DMS79 treated with DMSO at 0.1 percent for 48 hours (cell line): ENCODE results near the gene AKAP13.

Source experiments
- DNase-seq: peaks from one replicate; lab custom pipeline; 2025; lab: John Stamatoyannopoulos, UW

The AKAP13 gene

GRCh38 chr15:85443593-85444087, 63.2 kb downstream of the AKAP13 start:
- DNase-seq = peak; percentile 5

GRCh38 chr15:85444122-85444745, 63.8 kb downstream of the AKAP13 start:
- no peak for DNase-seq

- no peak for DNase-seq
Measured at GRCh38 chr15:85445361-85445760, 65.0 kb downstream of the AKAP13 start.

- DNase-seq = no peak
Measured at GRCh38 chr15:85451099-85451700, 70.8 kb downstream of the AKAP13 start.

GRCh38 chr15:85452436-85452835, 72.0 kb downstream of the AKAP13 start:
- DNase-seq = no peak

- no peak for DNase-seq
Measured at GRCh38 chr15:85453144-85453872, 72.9 kb downstream of the AKAP13 start.

- DNase-seq = no peak
Measured at GRCh38 chr15:85454403-85454802, 74.0 kb downstream of the AKAP13 start.

- no peak for DNase-seq
Measured at GRCh38 chr15:85455891-85456290, 75.5 kb downstream of the AKAP13 start.

GRCh38 chr15:85456798-85457197, 76.4 kb downstream of the AKAP13 start:
- DNase-seq = no peak

GRCh38 chr15:85457392-85457968, 77.1 kb downstream of the AKAP13 start:
- no peak for DNase-seq

GRCh38 chr15:85458764-85459163, 78.4 kb downstream of the AKAP13 start:
- DNase-seq = no peak

GRCh38 chr15:85462029-85462428, 81.6 kb downstream of the AKAP13 start:
- no peak for DNase-seq

- DNase-seq = no peak
Measured at GRCh38 chr15:85463276-85463892, 83.0 kb downstream of the AKAP13 start.

- no peak for DNase-seq
Measured at GRCh38 chr15:85463976-85464375, 83.6 kb downstream of the AKAP13 start.

- DNase-seq = no peak
Measured at GRCh38 chr15:85464471-85464870, 84.1 kb downstream of the AKAP13 start.

GRCh38 chr15:85470563-85471271, 90.3 kb downstream of the AKAP13 start:
- DNase-seq = no peak

GRCh38 chr15:85472349-85472748, 91.9 kb downstream of the AKAP13 start:
- no peak for DNase-seq

- no peak for DNase-seq
Measured at GRCh38 chr15:85473455-85473854, 93.1 kb downstream of the AKAP13 start.

GRCh38 chr15:85474700-85475316, 94.4 kb downstream of the AKAP13 start:
- no peak for DNase-seq

- no peak for DNase-seq
Measured at GRCh38 chr15:85475317-85475701, 94.9 kb downstream of the AKAP13 start.

GRCh38 chr15:85475711-85476110, 95.3 kb downstream of the AKAP13 start:
- no peak for DNase-seq
